Pancreas (tissue), 10 donors: ENCODE measurements around the gene GUCD1. TPM values are rescaled to one million over a fixed set of nuclear protein-coding genes. Genes with fewer than 3 reads are reported as not detected.

Source experiments
- ATAC-seq, 4 donors: fragments of 200-7000 bp; cut with Tn5 transposase; one replicate each; pipeline versions ENCODE4 v1.8.0 to v1.9.1; 2020; ENCODE audit warnings: mild to moderate bottlenecking in 4 of 4, moderate library complexity in 4 of 4
- DNase-seq, 6 donors: peaks; one replicate each; pipeline ENCODE4 v3.0.0-alpha.2; 2020
- FAIRE-seq: peaks from 2 replicates; lab custom pipeline; 2012; peaks lifted over from hg19 to GRCh38; lab: Jason Lieb, UNC
- H3K27ac ChIP-seq, 4 donors: fragments of 200-600 bp; sonication (generic); 1 replicate in 3 of 4; 2 replicates in 1 of 4; pipeline versions ENCODE4 v1.5.0 to v1.8.0; 2020
- H3K27me3 ChIP-seq, 4 donors: fragments of 200-600 bp; one replicate each; pipeline ENCODE4 v1.8.0; 2021
- H3K36me3 ChIP-seq, 3 donors: fragments of 200-600 bp; sonication (generic) in 1 of 3; one replicate each; pipeline versions ENCODE4 v1.5.0 to v1.8.0; 2020 to 2021
- H3K4me1 ChIP-seq, 3 donors: fragments of 200-600 bp; one replicate each; pipeline ENCODE4 v1.8.0; 2021
- H3K4me3 ChIP-seq, 4 donors: fragments of 200-600 bp; sonication (generic) in 2 of 4; one replicate each; pipeline versions ENCODE4 v1.5.0 to v1.8.0; 2020 to 2021
- H3K9me3 ChIP-seq, 4 donors: fragments of 200-600 bp; one replicate each; pipeline ENCODE4 v1.8.0; 2021
- WGBS, 2 donors: extraction: QIAGEN DNeasy Blood & Tissue Kit; methylation state at CpG; one replicate each; pipeline ENCODE4 v1.1.7; 2013; 5-methylcytosine and 5-hydroxymethylcytosine counted together
- intact Hi-C, 3 donors: fragments of 100-400 bp; cut with DNase I; formaldehyde crosslinking; loops; one replicate each; pipeline versions ENCODE4 v1.11.1 to v1.14.2; 2022
- polyA plus RNA-seq, 2 donors: library from polyadenylated mRNA; stranded (reverse); fragments of 200-250 nt; gene quantifications; one replicate each; pipeline ENCODE4 v1.2.3, GENCODE V29; 2013
- total RNA-seq, 6 donors: library from RNA; stranded (reverse); fragmentation: NEBNext Ultra II Directional in 4 of 6; extraction: Animal tissue kit (Norgen Biotek cat#: 25700) in 4 of 6; gene quantifications; one replicate each; pipeline versions ENCODE4 v1.2.1 to v1.2.4, GENCODE V29; 2021 to 2023
- TF ChIP-seq, protein P1 (sequence below), 4 donors: fragments of 200-600 bp; sonication (generic) in 3 of 4; IDR thresholded peaks; one replicate each; pipeline versions ENCODE4 v1.5.0 to v1.8.0; 2021; ENCODE audit warnings: antibody characterized with exemption in 4 of 4
- donor health status: healthy with polysubstance abuse.
- donor health status: DM: no; HTN: no; CAD: no; lungs with moderate emphysema.
- donor health status: DM: no; HTN: no; CAD: no.
- donor health status: control.
- donor health status: control.
- donor health status: Bipolar disorder and iron deficiency.
- donor health status: DM: yes; HTN: yes; CAD: no.
- donor health status: DM: no; HTN: no; CAD: no.
- donor health status: DM: no; HTN: no; CAD: no.
- donor health status: DM: yes; HTN: yes; CAD: no.

The GUCD1 gene
- total and polyA plus RNA-seq, 8 donors: 39.9 to 55.2 (median 45.9) TPM

DNA sequence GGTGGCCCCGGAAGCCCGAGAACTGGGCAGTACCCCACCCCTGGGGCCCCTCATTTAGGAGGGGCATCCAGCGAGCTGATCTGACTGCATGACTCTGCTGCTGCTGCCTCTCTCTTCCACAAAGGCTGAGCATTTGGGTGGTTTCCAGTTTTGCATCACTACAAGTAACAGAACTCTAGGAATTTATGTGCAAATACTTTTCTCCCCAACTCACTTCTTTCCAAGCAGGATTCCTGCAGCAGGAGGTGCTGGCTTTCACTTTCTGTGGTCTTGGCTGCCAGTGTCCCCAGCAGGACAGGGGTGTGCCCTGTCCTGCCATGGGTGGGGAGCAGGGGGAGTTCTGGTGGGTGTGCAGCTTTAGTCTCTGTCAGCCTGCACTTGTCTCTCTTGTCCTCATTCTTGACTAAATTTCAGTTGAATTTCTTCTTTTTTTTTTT lies 38.6 kb downstream of the GUCD1 start:
- ATAC-seq: peak in 1 of 4 donors; percentile 30
- WGBS, 2 donors: 51 to 70% methylated on average over 3 of the region's 3 CpGs

DNA sequence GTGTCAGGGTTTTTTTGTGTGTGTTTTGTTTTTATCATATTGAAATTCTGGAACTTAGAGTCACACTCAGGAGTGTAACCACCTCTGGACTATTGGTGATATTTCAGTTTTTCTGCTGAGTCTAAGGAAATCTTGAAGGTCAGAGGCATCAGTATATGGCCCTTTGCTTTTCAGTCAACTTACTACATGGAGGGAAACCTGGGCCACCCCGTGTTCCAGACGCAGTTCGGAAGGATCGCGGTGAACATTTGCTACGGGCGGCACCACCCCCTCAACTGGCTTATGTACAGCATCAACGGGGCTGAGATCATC lies 40.0 kb downstream of the GUCD1 start:
- Histone ChIP-seq H3K27ac (no peak overlapping the region), H3K4me1 (peaks cover 12 to 31% (median 23%) of the 10 kb centered on the region in 3 donors), H3K9me3 (no peaks in the 10 kb centered on the region), H3K27me3 (no peaks in the 10 kb centered on the region), H3K4me3 (no peak overlapping the region), H3K36me3 (no peaks in the 10 kb centered on the region)
- TF ChIP-seq, protein P1, sequence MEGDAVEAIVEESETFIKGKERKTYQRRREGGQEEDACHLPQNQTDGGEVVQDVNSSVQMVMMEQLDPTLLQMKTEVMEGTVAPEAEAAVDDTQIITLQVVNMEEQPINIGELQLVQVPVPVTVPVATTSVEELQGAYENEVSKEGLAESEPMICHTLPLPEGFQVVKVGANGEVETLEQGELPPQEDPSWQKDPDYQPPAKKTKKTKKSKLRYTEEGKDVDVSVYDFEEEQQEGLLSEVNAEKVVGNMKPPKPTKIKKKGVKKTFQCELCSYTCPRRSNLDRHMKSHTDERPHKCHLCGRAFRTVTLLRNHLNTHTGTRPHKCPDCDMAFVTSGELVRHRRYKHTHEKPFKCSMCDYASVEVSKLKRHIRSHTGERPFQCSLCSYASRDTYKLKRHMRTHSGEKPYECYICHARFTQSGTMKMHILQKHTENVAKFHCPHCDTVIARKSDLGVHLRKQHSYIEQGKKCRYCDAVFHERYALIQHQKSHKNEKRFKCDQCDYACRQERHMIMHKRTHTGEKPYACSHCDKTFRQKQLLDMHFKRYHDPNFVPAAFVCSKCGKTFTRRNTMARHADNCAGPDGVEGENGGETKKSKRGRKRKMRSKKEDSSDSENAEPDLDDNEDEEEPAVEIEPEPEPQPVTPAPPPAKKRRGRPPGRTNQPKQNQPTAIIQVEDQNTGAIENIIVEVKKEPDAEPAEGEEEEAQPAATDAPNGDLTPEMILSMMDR (IDR thresholded peaks at IDR 0.05): no peak
- intact Hi-C loops: loop anchor here in 1 of 3 donors (5.0 kb wide), 1 partner anchor 88 kb away; the partner anchor contains the start of gene ADORA2A
- ATAC-seq: no peak
- no peak for DNase-seq
- FAIRE-seq: no peak
- WGBS, 2 donors: 94 to 97% methylated on average over 8 of the region's 8 CpGs

More for the DNA sequence above, 38.6 kb downstream of the GUCD1 start:
- no peaks in the 10 kb centered on the region for H3K27me3 ChIP-seq
- no peaks in the 10 kb centered on the region for H3K9me3 ChIP-seq
- no peak overlapping the region for H3K27ac ChIP-seq
- no peak overlapping the region for H3K4me3 ChIP-seq
- TF ChIP-seq, protein P1 (IDR thresholded peaks at IDR 0.05): no peak
- intact Hi-C loops: loop anchor here in 1 of 3 donors (5.0 kb wide), 1 partner anchor 89 kb away; the partner anchor contains the start of gene ADORA2A
- DNase-seq: peak in 1 of 6 donors; percentile 34
- H3K36me3 ChIP-seq: no peaks in the 10 kb centered on the region
- H3K4me1 ChIP-seq: peaks cover 0 to 19% (median 13%) of the 10 kb centered on the region in 3 donors
- FAIRE-seq: no peak

DNA sequence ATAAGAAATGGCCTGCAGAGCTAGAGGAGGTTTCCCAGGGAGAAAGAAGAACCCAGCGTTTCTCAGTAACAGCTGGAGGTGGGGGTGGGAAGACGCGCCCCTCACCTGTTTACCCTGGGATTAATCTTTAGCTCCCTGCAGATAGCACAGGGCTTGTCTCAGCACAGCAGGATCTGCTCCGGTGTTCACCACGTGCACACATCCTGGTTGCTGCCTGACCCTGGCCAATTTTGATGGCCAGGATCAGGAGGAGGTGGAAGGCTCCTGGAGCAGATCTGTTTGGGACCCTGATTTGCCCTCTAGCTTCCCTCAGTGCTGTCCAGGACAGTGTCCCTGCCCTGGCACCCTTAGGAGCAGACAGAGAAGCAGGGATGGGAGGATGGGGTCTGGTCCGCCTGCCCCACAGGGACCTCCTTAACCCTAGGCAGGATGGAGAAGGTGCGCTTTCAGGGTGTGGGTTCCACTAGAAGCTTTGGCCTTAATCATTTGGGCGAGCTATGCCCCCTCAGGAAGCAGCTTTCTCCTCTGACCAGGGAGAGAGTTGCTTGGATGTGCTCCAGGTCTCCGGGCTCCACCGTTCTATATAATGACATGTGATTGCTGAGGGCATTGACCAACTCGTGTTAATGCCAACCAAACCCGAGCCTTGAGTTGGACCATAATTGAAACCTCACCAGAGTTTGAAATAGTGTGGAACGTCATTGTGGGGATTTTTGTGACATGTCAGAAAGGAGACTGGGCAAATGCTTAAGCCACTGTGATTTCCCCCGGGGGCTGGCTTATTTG lies 40.5 kb downstream of the GUCD1 start:
- WGBS, 2 donors: 27 to 31% methylated on average over 14 of the region's 14 CpGs
- no peaks in the 10 kb centered on the region for H3K9me3 ChIP-seq
- ATAC-seq (peak; percentile 79 to 92 (median 84)), DNase-seq (peak in 4 of 6 donors; percentile 31 to 56 (median 42)), FAIRE-seq (no peak)
- peak overlapping the region in 1 of 4 donors; percentile 44 for H3K27ac ChIP-seq
- TF ChIP-seq, protein P1 (IDR thresholded peaks at IDR 0.05): no peak
- peaks cover 12 to 31% (median 23%) of the 10 kb centered on the region in 3 donors for H3K4me1 ChIP-seq
- intact Hi-C loops: loop anchor here in 1 of 3 donors (5.0 kb wide), 1 partner anchor 87 kb away; the partner anchor contains the start of gene ADORA2A
- H3K36me3 ChIP-seq: no peaks in the 10 kb centered on the region
- H3K4me3 ChIP-seq: no peak overlapping the region
- H3K27me3 ChIP-seq: no peaks in the 10 kb centered on the region

DNA sequence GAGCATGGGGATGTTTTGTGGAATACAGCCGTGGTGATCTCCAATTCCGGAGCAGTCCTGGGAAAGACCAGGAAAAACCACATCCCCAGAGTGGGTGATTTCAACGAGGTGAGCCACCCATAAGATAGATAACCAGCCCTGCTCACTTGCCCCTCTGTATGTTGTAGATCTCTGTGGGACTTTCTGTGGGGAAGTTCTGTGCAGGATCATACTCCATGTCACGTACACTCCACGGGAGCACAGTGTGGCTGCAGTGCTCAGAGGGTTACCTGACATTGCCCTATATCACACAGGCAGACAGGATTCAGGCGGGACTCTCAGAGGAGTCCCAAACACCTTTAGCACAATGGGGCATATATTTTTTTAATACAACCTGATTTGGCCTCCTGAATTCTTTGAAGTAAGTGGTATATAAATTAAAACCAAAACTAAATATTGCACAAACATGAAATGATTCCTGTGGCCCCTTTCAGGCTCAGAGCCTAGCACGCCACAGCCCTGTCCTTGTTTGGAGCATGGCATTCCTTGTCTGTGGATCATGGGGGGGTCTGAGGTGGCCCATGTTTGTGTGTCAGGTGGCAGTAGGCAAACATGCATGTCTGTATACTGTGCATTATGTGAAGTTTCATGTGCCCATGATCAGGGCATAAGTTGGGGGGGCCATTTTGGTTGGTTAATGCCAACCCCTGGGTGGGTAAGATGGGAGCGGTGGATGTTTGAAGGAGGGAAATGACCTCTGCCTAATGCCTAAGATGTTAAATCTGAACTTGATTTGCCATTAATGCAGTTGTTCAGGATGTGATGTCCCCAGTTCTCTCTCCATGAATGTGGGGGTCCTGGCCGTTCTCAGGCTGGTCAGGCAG lies 41.3 kb downstream of the GUCD1 start:
- no peaks in the 10 kb centered on the region for H3K27me3 ChIP-seq
- DNase-seq: no peak
- no peaks in the 10 kb centered on the region for H3K9me3 ChIP-seq
- H3K4me3 ChIP-seq: no peak overlapping the region
- 85 to 86% methylated on average over 9 of the region's 9 CpGs for WGBS, 2 donors
- peaks cover 12 to 31% (median 23%) of the 10 kb centered on the region in 3 donors for H3K4me1 ChIP-seq
- H3K36me3 ChIP-seq: no peaks in the 10 kb centered on the region
- H3K27ac ChIP-seq: no peak overlapping the region
- no peak for ATAC-seq
- no peak for FAIRE-seq
- intact Hi-C loops: no loop called here
- TF ChIP-seq, protein P1 (IDR thresholded peaks at IDR 0.05): no peak
